Measurements from ENCODE around the gene UQCRH. TPM values are rescaled to one million over a fixed set of nuclear protein-coding genes. Genes with fewer than 3 reads are reported as not detected.

Gene UQCRH
- total RNA-seq (100 to 1,000 TPM; 200 to 379 (median 296) TPM), polyA plus RNA-seq (100 to 1,000 TPM; 632 to 710 (median 677) TPM)
- long read RNA-seq, donor 1, transcript UQCRH-201 (4 exons, 604 nt) = major isoform, 50 of 76 reads
- long read RNA-seq, donor 1, transcript UQCRH-205 (5 exons, 674 nt) = minor isoform, 6 of 76 reads
- long read RNA-seq, donor 1, partial matches to known transcripts = 12 of 76 reads
- long read RNA-seq, donor 1, other reads (novel, unspliced or antisense) = 5 of 76 reads
- long read RNA-seq, donor 2, transcript UQCRH-205 (5 exons, 674 nt) = minor isoform, 6 of 105 reads
- long read RNA-seq, donor 2, transcript UQCRH-202 (2 exons, 621 nt) = minor isoform, 9 of 105 reads
- long read RNA-seq, donor 2, transcript UQCRH-201 (4 exons, 604 nt) = major isoform, 71 of 105 reads
- long read RNA-seq, donor 2, partial matches to known transcripts = 9 of 105 reads
- long read RNA-seq, donor 2, other reads (novel, unspliced or antisense) = 9 of 105 reads
- long read RNA-seq, donor 3, transcript UQCRH-202 (2 exons, 621 nt) = minor isoform, 7 of 149 reads
- long read RNA-seq, donor 3, transcript UQCRH-201 (4 exons, 604 nt) = major isoform, 112 of 149 reads
- long read RNA-seq, donor 3, transcript UQCRH-205 (5 exons, 674 nt) = minor isoform, 11 of 149 reads
- long read RNA-seq, donor 3, partial matches to known transcripts = 0 of 149 reads
- long read RNA-seq, donor 3, other reads (novel, unspliced or antisense) = 17 of 149 reads
- long read RNA-seq, donor 4, transcript UQCRH-201 (4 exons, 604 nt) = major isoform, 15 of 17 reads
- long read RNA-seq, donor 4, partial matches to known transcripts = 0 of 17 reads
- long read RNA-seq, donor 4, other reads (novel, unspliced or antisense) = 0 of 17 reads
- long read RNA-seq, donor 5, transcript UQCRH-201 (4 exons, 604 nt) = major isoform, 132 of 169 reads
- long read RNA-seq, donor 5, partial matches to known transcripts = 0 of 169 reads
- long read RNA-seq, donor 5, other reads (novel, unspliced or antisense) = 30 of 169 reads
- long read RNA-seq, donor 6 = 0 reads
- long read RNA-seq, donor 7, transcript UQCRH-202 (2 exons, 621 nt) = minor isoform, 13 of 251 reads
- long read RNA-seq, donor 7, transcript UQCRH-205 (5 exons, 674 nt) = minor isoform, 17 of 251 reads
- long read RNA-seq, donor 7, transcript UQCRH-201 (4 exons, 604 nt) = major isoform, 181 of 251 reads
- long read RNA-seq, donor 7, partial matches to known transcripts = 11 of 251 reads
- long read RNA-seq, donor 7, other reads (novel, unspliced or antisense) = 28 of 251 reads
- long read RNA-seq, donor 8, transcript UQCRH-201 (4 exons, 604 nt) = major isoform, 222 of 283 reads
- long read RNA-seq, donor 8, transcript UQCRH-202 (2 exons, 621 nt) = minor isoform, 13 of 283 reads
- long read RNA-seq, donor 8, transcript UQCRH-205 (5 exons, 674 nt) = minor isoform, 10 of 283 reads
- long read RNA-seq, donor 8, partial matches to known transcripts = 0 of 283 reads
- long read RNA-seq, donor 8, other reads (novel, unspliced or antisense) = 36 of 283 reads
- long read RNA-seq, donor 9, transcript UQCRH-202 (2 exons, 621 nt) = minor isoform, 17 of 310 reads
- long read RNA-seq, donor 9, transcript UQCRH-205 (5 exons, 674 nt) = minor isoform, 18 of 310 reads
- long read RNA-seq, donor 9, transcript UQCRH-201 (4 exons, 604 nt) = major isoform, 216 of 310 reads
- long read RNA-seq, donor 9, partial matches to known transcripts = 27 of 310 reads
- long read RNA-seq, donor 9, other reads (novel, unspliced or antisense) = 31 of 310 reads
- long read RNA-seq, donor 10, transcript UQCRH-201 (4 exons, 604 nt) = major isoform, 75 of 88 reads
- long read RNA-seq, donor 10, transcript UQCRH-205 (5 exons, 674 nt) = minor isoform, 7 of 88 reads
- long read RNA-seq, donor 10, partial matches to known transcripts = 0 of 88 reads
- long read RNA-seq, donor 10, other reads (novel, unspliced or antisense) = 5 of 88 reads

DNA sequence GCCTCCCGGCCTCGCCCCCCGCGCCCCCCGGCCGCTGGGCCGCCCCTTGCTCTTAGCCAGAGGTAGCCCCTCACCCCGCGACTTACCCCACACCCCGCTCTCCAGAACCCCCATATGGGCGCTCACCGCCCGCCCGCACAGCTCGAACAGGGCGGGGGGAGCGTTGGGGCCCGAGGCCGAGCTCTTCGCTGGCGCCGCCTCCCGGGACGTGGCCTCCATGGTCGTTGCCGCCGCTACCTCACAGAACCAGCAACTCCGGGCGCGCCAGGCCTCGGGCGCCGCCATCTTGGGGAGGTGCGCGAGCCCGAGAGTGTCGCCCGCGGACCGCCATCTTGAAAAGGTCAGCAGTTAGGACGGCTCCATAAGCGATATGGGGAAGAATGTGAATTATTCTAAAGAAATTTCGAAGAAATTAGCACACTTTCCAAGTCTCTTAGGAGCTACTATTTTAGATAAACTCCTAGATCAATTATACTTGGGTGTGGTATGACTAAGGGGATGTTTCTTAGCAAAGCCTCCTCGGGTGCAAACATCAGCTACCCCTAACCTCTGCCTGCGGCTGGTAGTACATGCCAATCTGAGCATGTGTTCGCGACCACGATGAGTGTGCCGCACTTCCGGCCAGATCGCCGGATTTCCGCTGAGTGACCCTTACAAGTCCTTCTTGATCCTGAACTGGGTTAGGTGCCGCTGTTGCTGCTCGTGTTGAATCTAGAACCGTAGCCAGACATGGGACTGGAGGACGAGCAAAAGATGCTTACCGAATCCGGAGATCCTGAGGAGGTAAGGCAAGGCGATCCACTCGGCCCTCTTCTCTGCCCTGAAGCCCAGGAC is at the start of gene UQCRH, which contains the start of gene LRRC41:
TSS of gene UQCRH (plus strand) at position 661 of the 834 bp plus-strand sequence. CDS start at position 730, 69 bp downstream.
TSS of gene LRRC41 (minus strand) at position 579 of the 834 bp plus-strand sequence. CDS start at position 285, 294 bp downstream.
- H3K9me3 ChIP-seq = no peaks in the 10 kb centered on the region
- 0 to 1% (median 1%) methylated on average over 38 to 61 of the region's 61 CpGs for WGBS, 5 donors
- peaks cover 0 to 7% (median 2%) of the 10 kb centered on the region in 4 donors for H3K36me3 ChIP-seq
- peak; percentile 96 to 98 for DNase-seq
- H3K4me1 ChIP-seq = peaks cover 37 to 75% (median 58%) of the 10 kb centered on the region in 4 donors
- intact Hi-C loops (cut with DNase I; ENCODE audit: low total_unique reads) = no loop called here
- H3K4me3 ChIP-seq = peak within 1 kb of the TSS; percentile 81 to 95 (median 88)
- TF ChIP-seq, protein P1, sequence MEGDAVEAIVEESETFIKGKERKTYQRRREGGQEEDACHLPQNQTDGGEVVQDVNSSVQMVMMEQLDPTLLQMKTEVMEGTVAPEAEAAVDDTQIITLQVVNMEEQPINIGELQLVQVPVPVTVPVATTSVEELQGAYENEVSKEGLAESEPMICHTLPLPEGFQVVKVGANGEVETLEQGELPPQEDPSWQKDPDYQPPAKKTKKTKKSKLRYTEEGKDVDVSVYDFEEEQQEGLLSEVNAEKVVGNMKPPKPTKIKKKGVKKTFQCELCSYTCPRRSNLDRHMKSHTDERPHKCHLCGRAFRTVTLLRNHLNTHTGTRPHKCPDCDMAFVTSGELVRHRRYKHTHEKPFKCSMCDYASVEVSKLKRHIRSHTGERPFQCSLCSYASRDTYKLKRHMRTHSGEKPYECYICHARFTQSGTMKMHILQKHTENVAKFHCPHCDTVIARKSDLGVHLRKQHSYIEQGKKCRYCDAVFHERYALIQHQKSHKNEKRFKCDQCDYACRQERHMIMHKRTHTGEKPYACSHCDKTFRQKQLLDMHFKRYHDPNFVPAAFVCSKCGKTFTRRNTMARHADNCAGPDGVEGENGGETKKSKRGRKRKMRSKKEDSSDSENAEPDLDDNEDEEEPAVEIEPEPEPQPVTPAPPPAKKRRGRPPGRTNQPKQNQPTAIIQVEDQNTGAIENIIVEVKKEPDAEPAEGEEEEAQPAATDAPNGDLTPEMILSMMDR (IDR thresholded peaks at IDR 0.05) = no peak
- TF ChIP-seq EP300 (IDR thresholded peaks at IDR 0.05) (no peak), POLR2A (IDR thresholded peaks at IDR 0.05) (peak in 2 of 4 donors; percentile 57 to 79), POLR2AphosphoS5 (IDR thresholded peaks at IDR 0.05) (peak; percentile 89 to 99 (median 96))
- peak within 1 kb of the TSS; percentile 90 to 100 (median 97) for H3K27ac ChIP-seq
- H3K27me3 ChIP-seq = no peaks in the 10 kb centered on the region

DNA sequence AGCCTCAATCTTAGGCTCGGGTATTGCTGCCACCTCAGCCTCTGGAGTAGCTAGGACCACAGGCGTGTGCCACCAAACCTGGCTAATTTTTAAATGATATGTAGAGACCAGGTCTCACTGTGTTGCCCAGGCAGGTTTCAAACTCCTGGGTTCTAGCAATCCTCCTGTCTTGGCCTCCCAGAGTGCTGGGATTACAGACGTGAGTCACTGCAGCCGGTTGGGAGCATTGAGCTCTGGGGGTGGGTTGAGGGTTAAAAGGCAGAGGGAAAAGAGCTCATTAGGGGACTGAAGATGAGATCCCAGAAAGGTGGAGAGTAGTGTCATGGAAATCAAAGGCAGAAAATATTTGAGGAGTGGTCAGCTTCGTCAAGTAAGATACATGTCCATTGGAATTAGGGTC is 48.8 kb upstream of the UQCRH start:
- Histone ChIP-seq H3K27ac (no peak overlapping the region), H3K4me3 (no peak overlapping the region), H3K9me3 (no peaks in the 10 kb centered on the region), H3K27me3 (no peaks in the 10 kb centered on the region), H3K36me3 (no peaks in the 10 kb centered on the region), H3K4me1 (no peaks in the 10 kb centered on the region)
- 92 to 98% (median 94%) methylated on average over 5 of the region's 5 CpGs for WGBS, 5 donors
- intact Hi-C loops (cut with DNase I; ENCODE audit: low total_unique reads) = no loop called here
- TF ChIP-seq POLR2A (IDR thresholded peaks at IDR 0.05) (no peak), EP300 (IDR thresholded peaks at IDR 0.05) (no peak), POLR2AphosphoS5 (IDR thresholded peaks at IDR 0.05) (no peak)
- TF ChIP-seq, protein P1 (IDR thresholded peaks at IDR 0.05) = no peak
- DNase-seq = no peak

DNA sequence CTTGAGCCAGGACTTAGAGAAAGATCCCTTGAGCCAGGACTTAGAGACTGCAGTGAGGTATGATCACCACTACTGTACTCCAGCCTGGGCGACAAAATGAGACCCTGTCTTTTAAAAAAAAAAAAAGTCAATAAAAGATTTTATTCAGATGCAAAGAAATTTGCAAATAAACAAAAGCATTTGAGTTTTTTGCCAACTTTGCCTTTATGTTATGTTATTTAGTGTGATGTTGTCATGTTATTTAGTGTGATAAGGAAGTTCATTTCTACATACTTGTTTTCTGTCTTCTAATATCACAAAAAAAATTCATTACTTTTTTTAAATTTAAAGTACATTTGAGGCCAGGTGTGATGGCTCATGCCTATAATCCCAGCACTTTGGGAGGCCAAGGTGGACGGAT is 47.0 kb upstream of the UQCRH start:
- H3K4me1 ChIP-seq = no peaks in the 10 kb centered on the region
- H3K4me3 ChIP-seq = no peak overlapping the region
- DNase-seq = no peak
- 92 to 100% (median 97%) methylated on average over 2 of the region's 2 CpGs for WGBS, 5 donors
- intact Hi-C loops (cut with DNase I; ENCODE audit: low total_unique reads) = no loop called here
- no peaks in the 10 kb centered on the region for H3K9me3 ChIP-seq
- H3K27me3 ChIP-seq = no peaks in the 10 kb centered on the region
- peaks cover 0 to 14% (median 0%) of the 10 kb centered on the region in 4 donors for H3K36me3 ChIP-seq
- no peak overlapping the region for H3K27ac ChIP-seq
- TF ChIP-seq, protein P1 (IDR thresholded peaks at IDR 0.05) = no peak
- TF ChIP-seq EP300 (IDR thresholded peaks at IDR 0.05) = no peak
- TF ChIP-seq POLR2AphosphoS5 (IDR thresholded peaks at IDR 0.05) = no peak
- TF ChIP-seq POLR2A (IDR thresholded peaks at IDR 0.05) = no peak

All from stomach (tissue), 19 donors.